Measurements from ENCODE around the gene EYA2. TPM values are rescaled to one million over a fixed set of nuclear protein-coding genes. Genes with fewer than 3 reads are reported as not detected.
"Not testable (repeated sequence)": the region's sequence is repeated elsewhere in the genome, so short reads cannot be mapped to it uniquely, and the experiment has no call there.

EYA2 gene
- total RNA-seq, 1 donor: 17.7 TPM

DNA sequence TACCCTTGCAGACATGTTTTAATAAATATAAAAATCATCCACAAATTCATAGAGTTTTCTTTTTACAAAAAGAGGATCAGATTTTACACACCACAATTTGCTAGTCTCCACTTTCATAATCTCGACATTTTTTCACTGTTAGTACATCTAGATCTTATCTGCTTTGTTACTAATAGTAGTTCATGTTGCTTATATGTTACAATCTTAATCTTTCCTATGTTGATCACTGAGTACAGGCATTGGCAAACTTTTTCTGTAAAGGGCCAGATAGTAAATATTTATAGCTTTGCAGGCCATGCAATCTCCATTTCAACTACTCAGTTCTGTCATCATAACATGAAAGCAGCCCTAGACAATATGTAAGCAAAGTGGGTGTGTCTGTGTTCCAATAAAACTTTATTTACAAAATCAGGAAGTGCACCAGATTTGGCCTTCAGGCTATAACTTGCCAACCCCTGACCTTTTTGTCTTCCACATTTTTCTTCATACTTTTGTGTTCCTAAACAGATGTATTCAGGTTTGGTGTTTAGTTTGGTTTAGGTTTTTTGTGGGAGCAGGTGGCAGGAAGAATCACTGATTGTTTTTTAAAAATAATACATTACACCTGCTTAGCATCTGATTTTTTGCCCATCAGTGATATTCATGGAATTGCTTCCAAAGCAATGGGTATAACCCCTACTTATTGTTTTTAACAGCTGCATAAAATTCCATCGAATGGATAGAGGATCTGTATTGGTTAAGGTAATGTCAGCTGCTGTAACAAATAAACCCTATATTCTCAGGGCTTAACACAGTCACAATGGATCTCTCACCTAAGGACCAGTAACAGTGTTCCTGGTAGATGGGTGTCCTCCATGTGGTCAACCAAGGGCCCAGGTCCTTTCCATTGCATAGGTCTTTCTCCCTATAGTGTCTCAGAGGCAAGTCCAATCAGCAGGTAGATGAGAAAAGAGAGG is 61.2 kb downstream of the EYA2 start:
- Histone ChIP-seq H3K27me3 (ENCODE audit: insufficient read depth, low read length) (no peaks in the 10 kb centered on the region), H3K4me1 (ENCODE audit: insufficient read depth, low read length) (peaks cover 47% of the 10 kb centered on the region), H3K79me2 (ENCODE audit: insufficient read depth, low read length) (no peaks in the 10 kb centered on the region), H3K36me3 (ENCODE audit: insufficient read depth, low read length) (no peaks in the 10 kb centered on the region), H3K9me3 (ENCODE audit: low read depth, low read length) (no peaks in the 10 kb centered on the region), H3K4me3 (ENCODE audit: insufficient read depth, low read length) (no peak overlapping the region), H2AFZ (ENCODE audit: low read length) (no peak overlapping the region), H4K20me1 (ENCODE audit: insufficient read depth, low read length) (no peaks in the 10 kb centered on the region), H3K27ac (ENCODE audit: low read depth, low read length) (peak overlapping the region; percentile 85), H3K4me2 (ENCODE audit: insufficient read depth, low read length) (no peak overlapping the region)
- TF ChIP-seq, protein P1, sequence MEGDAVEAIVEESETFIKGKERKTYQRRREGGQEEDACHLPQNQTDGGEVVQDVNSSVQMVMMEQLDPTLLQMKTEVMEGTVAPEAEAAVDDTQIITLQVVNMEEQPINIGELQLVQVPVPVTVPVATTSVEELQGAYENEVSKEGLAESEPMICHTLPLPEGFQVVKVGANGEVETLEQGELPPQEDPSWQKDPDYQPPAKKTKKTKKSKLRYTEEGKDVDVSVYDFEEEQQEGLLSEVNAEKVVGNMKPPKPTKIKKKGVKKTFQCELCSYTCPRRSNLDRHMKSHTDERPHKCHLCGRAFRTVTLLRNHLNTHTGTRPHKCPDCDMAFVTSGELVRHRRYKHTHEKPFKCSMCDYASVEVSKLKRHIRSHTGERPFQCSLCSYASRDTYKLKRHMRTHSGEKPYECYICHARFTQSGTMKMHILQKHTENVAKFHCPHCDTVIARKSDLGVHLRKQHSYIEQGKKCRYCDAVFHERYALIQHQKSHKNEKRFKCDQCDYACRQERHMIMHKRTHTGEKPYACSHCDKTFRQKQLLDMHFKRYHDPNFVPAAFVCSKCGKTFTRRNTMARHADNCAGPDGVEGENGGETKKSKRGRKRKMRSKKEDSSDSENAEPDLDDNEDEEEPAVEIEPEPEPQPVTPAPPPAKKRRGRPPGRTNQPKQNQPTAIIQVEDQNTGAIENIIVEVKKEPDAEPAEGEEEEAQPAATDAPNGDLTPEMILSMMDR (IDR thresholded peaks at IDR 0.05; ENCODE audit: extremely low read depth, low read depth, low read length): no peak
- no peak for DNase-seq (ENCODE audit: insufficient read length, low spot score, missing footprints)

DNA sequence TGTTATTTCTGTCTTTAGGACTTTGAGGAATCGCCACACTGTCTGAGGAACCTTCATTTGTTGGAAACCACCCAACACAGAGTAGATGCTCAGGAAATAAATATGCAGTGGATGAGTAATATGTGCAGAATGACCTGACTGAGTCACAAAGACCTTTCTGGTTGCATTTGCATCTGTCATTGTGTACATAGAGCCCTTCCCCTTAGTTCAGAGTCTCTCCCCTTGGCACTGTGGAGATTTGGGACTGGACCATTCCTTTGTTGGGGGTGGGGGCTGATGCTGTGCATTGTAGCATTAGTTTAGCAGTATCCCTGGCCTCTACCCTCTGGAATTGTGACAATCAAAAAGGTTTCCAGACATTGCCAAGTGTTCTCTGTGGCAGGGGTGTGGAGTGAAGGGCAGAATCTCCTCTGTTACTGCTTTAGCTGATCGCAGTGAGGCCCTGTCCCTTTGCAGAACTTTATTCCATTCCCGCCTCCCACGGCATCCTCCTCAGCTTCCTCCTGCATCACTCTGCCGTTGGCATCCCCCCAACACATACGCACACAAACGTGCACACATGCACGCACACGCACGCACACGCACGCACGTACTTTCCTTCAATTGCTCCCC is 64.5 kb downstream of the EYA2 start:
- H3K4me1 ChIP-seq (ENCODE audit: insufficient read depth, low read length): peaks cover 25% of the 10 kb centered on the region
- H3K9me3 ChIP-seq (ENCODE audit: low read depth, low read length): no peaks in the 10 kb centered on the region
- no peaks in the 10 kb centered on the region for H3K36me3 ChIP-seq (ENCODE audit: insufficient read depth, low read length)
- no peaks in the 10 kb centered on the region for H3K79me2 ChIP-seq (ENCODE audit: insufficient read depth, low read length)
- no peak overlapping the region for H3K4me3 ChIP-seq (ENCODE audit: insufficient read depth, low read length)
- no peak overlapping the region for H2AFZ ChIP-seq (ENCODE audit: low read length)
- TF ChIP-seq, protein P1 (IDR thresholded peaks at IDR 0.05; ENCODE audit: extremely low read depth, low read depth, low read length): no peak
- peak overlapping the region; percentile 69 for H3K27ac ChIP-seq (ENCODE audit: low read depth, low read length)
- DNase-seq (ENCODE audit: insufficient read length, low spot score, missing footprints): peak; percentile 94
- H4K20me1 ChIP-seq (ENCODE audit: insufficient read depth, low read length): no peaks in the 10 kb centered on the region
- H3K27me3 ChIP-seq (ENCODE audit: insufficient read depth, low read length): no peaks in the 10 kb centered on the region
- peak overlapping the region; percentile 53 for H3K4me2 ChIP-seq (ENCODE audit: insufficient read depth, low read length)

DNA sequence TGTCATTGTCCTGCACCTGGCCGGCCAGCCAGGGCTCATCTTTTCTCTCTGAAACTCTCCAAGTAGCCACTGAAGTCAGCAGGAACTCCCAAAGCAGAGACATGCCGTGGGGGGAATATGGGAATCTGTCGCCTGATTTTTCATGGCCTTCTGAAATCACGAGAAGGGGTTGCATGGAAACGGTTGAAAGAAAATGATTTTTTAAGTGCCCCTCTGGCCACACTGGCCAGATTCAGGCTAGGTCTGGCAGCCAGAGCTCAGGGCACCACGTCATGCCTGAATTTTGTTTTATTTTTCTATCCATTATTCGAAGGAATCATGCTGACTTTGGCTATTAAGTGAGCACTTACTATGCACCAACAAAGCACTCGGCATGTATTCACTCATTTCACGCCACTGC is 65.2 kb downstream of the EYA2 start:
- H3K4me1 ChIP-seq (ENCODE audit: insufficient read depth, low read length): peaks cover 21% of the 10 kb centered on the region
- TF ChIP-seq, protein P1 (IDR thresholded peaks at IDR 0.05; ENCODE audit: extremely low read depth, low read depth, low read length): no peak
- H3K27me3 ChIP-seq (ENCODE audit: insufficient read depth, low read length): no peaks in the 10 kb centered on the region
- H3K4me3 ChIP-seq (ENCODE audit: insufficient read depth, low read length): no peak overlapping the region
- H3K36me3 ChIP-seq (ENCODE audit: insufficient read depth, low read length): no peaks in the 10 kb centered on the region
- no peak overlapping the region for H2AFZ ChIP-seq (ENCODE audit: low read length)
- H3K27ac ChIP-seq (ENCODE audit: low read depth, low read length): no peak overlapping the region
- H3K4me2 ChIP-seq (ENCODE audit: insufficient read depth, low read length): no peak overlapping the region
- H3K79me2 ChIP-seq (ENCODE audit: insufficient read depth, low read length): no peaks in the 10 kb centered on the region
- DNase-seq (ENCODE audit: insufficient read length, low spot score, missing footprints): peak; percentile 38
- no peaks in the 10 kb centered on the region for H4K20me1 ChIP-seq (ENCODE audit: insufficient read depth, low read length)
- no peaks in the 10 kb centered on the region for H3K9me3 ChIP-seq (ENCODE audit: low read depth, low read length)

DNA sequence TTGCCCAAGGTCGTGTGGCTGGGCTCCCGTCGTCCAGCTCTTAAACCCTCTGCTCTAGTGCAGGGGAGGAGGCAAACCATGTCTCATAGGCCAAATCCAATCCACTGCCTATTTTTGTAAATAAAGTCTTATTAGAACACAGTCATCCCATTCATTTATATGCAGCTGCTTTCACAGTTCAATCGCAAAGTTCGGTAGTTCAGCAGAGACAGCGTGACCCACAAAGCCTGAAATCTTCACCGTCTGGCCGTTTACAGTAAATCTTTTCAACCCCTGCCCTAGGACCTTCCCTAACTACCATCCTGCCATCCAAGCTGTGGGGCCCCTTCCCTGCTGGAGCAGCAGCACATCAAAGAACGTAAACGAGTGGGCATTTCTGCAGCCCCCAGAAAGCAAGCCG is 65.9 kb downstream of the EYA2 start:
- no peak overlapping the region for H2AFZ ChIP-seq (ENCODE audit: low read length)
- no peak overlapping the region for H3K4me2 ChIP-seq (ENCODE audit: insufficient read depth, low read length)
- H3K4me3 ChIP-seq (ENCODE audit: insufficient read depth, low read length): no peak overlapping the region
- no peaks in the 10 kb centered on the region for H3K79me2 ChIP-seq (ENCODE audit: insufficient read depth, low read length)
- no peaks in the 10 kb centered on the region for H3K27me3 ChIP-seq (ENCODE audit: insufficient read depth, low read length)
- no peaks in the 10 kb centered on the region for H4K20me1 ChIP-seq (ENCODE audit: insufficient read depth, low read length)
- no peak overlapping the region for H3K27ac ChIP-seq (ENCODE audit: low read depth, low read length)
- no peaks in the 10 kb centered on the region for H3K36me3 ChIP-seq (ENCODE audit: insufficient read depth, low read length)
- H3K4me1 ChIP-seq (ENCODE audit: insufficient read depth, low read length): peaks cover 15% of the 10 kb centered on the region
- TF ChIP-seq, protein P1 (IDR thresholded peaks at IDR 0.05; ENCODE audit: extremely low read depth, low read depth, low read length): no peak
- DNase-seq (ENCODE audit: insufficient read length, low spot score, missing footprints): no peak
- no peaks in the 10 kb centered on the region for H3K9me3 ChIP-seq (ENCODE audit: low read depth, low read length)

DNA sequence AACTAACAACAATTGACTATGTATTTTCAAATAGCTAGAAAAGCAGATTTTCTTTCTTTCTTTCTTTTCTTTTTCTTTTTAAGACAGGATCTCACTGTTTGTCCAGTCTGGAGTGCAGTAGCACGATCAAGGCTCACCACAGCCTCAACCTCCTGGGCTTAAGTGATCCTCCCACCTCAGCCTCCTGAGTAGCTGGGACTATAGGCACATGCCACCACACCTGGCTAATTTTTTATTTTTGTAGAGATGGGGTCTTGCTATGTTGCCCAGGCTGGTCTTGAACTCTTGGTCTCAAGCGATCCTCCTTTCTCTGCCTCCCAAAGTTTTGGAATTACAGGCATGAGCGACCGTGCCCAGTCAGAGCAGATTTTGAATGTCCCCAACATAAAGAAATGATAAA is 67.3 kb downstream of the EYA2 start:
- not testable (repeated sequence) for H3K79me2 ChIP-seq (ENCODE audit: insufficient read depth, low read length); H3K9me3 ChIP-seq (ENCODE audit: low read depth, low read length); H4K20me1 ChIP-seq (ENCODE audit: insufficient read depth, low read length); H3K36me3 ChIP-seq (ENCODE audit: insufficient read depth, low read length); H3K27me3 ChIP-seq (ENCODE audit: insufficient read depth, low read length); H3K4me3 ChIP-seq (ENCODE audit: insufficient read depth, low read length); H2AFZ ChIP-seq (ENCODE audit: low read length); DNase-seq (ENCODE audit: insufficient read length, low spot score, missing footprints); H3K27ac ChIP-seq (ENCODE audit: low read depth, low read length); H3K4me2 ChIP-seq (ENCODE audit: insufficient read depth, low read length)
- peaks cover 15% of the 10 kb centered on the region for H3K4me1 ChIP-seq (ENCODE audit: insufficient read depth, low read length)
